K562 (cell line): ENCODE measurements around the gene IRF3. TPM values are rescaled to one million over a fixed set of nuclear protein-coding genes. Genes with fewer than 3 reads are reported as not detected.

Experiments used
- FOS ChIP-seq: IDR thresholded peaks from 3 replicates; pipeline ENCODE4 v1.6.1; 2011; ENCODE audit not compliant: insufficient read length; ENCODE audit errors: extremely low read depth
- MTA1 ChIP-seq: fragments of 450-650 bp; IDR thresholded peaks from 2 replicates; pipeline ENCODE4 v1.6.1; 2017; ENCODE audit warnings: borderline replicate concordance
- NFIC ChIP-seq: fragments of 450-650 bp; IDR thresholded peaks from 2 replicates; pipeline ENCODE4 v1.6.1; 2017; ENCODE audit warnings: mild to moderate bottlenecking, inconsistent platforms
- PHB ChIP-seq: fragments of 250-450 bp; sonication (Bioruptor Pico); IDR thresholded peaks from 2 replicates; pipeline ENCODE4 v1.5.0; 2021
- ZBTB7A ChIP-seq: IDR thresholded peaks from 2 replicates; pipeline ENCODE4 v1.6.1; 2011; ENCODE audit warnings: low read depth, mild to moderate bottlenecking, low read length, moderate library complexity, borderline replicate concordance; ENCODE audit not compliant: control insufficient read depth
- polyA plus RNA-seq, 8 experiments: library from polyadenylated mRNA; depleted of rRNA in 4 of 8; stranded (reverse) in 5 of 8; unstranded in 3 of 8; fragments of >200 nt; fragmentation: Nextera tagmentation in 2 of 8; fragmentation: Illumina TruSeq in 1 of 8; extraction: Ambion mirVana in 2 of 8; extraction: Trizol in 1 of 8; gene quantifications; 2 replicates each; pipeline versions ENCODE4 v1.2.1 to v1.2.3, GENCODE V29; 2011 to 2014; ENCODE audit warnings: inconsistent platforms in 1 of 8, missing spikeins in 1 of 8
- total RNA-seq, 7 experiments: library from RNA; depleted of rRNA in 6 of 7; stranded (reverse); fragments of >200 nt in 6 of 7; fragmentation: Illumina TruSeq in 2 of 7; extraction: Trizol in 2 of 7; gene quantifications; 2 replicates each; pipeline versions ENCODE4 v1.2.1 to v1.2.3, GENCODE V29; 2011 to 2021; ENCODE audit warnings: low replicate concordance in 1 of 7
- TF ChIP-seq, protein P1 (sequence below), 3 experiments: fragments of 200-800 bp in 1 of 3; fragments of 250-450 bp in 1 of 3; fragments of 450-650 bp in 1 of 3; sonication (Bioruptor Pico) in 1 of 3; sonication (Bioruptor generic) in 1 of 3; formaldehyde crosslinking in 1 of 3; IDR thresholded peaks; 2 replicates each; pipeline versions ENCODE4 v1.6.1 to v1.8.0; 2016 to 2022; ENCODE audit warnings: mild to moderate bottlenecking in 2 of 3, missing genetic modification characterization in 2 of 3, missing compliant biosample characterization in 1 of 3, moderate library complexity in 1 of 3
- TF ChIP-seq, protein P2 (sequence below): IDR thresholded peaks from 2 replicates; pipeline ENCODE4 v1.6.1; 2012; ENCODE audit warnings: low read depth, low read length, improper control_type of control experiment, borderline replicate concordance
- TF ChIP-seq, protein P3 (sequence below): fragments of 250-450 bp; sonication (Bioruptor Pico); IDR thresholded peaks from 2 replicates; pipeline ENCODE4 v1.5.0; 2022; ENCODE audit warnings: mild to moderate bottlenecking
- TF ChIP-seq, protein P4 (sequence below): fragments of 250-450 bp; sonication (Bioruptor Pico); IDR thresholded peaks from 2 replicates; pipeline ENCODE4 v1.8.0; 2021; ENCODE audit warnings: moderate library complexity, mild to moderate bottlenecking, inconsistent platforms
- TF ChIP-seq, protein P5 (sequence below): IDR thresholded peaks from 2 replicates; pipeline ENCODE4 v1.6.1; 2016; ENCODE audit warnings: missing genetic modification characterization, missing compliant biosample characterization
- TF ChIP-seq, protein P6 (sequence below), 2 experiments: fragments of 450-650 bp; conservative IDR thresholded peaks; 2 replicates each; pipeline ENCODE4 v1.6.1; 2017; ENCODE audit warnings: mild to moderate bottlenecking in 2 of 2, moderate library complexity in 2 of 2

IRF3 gene
- total and polyA plus RNA-seq, 9 of the 15 experiments (the other 6 are each of a cell fraction or from before 2014, with no cell fraction given), result 7.5 to 145 (median 65.4) TPM

DNA sequence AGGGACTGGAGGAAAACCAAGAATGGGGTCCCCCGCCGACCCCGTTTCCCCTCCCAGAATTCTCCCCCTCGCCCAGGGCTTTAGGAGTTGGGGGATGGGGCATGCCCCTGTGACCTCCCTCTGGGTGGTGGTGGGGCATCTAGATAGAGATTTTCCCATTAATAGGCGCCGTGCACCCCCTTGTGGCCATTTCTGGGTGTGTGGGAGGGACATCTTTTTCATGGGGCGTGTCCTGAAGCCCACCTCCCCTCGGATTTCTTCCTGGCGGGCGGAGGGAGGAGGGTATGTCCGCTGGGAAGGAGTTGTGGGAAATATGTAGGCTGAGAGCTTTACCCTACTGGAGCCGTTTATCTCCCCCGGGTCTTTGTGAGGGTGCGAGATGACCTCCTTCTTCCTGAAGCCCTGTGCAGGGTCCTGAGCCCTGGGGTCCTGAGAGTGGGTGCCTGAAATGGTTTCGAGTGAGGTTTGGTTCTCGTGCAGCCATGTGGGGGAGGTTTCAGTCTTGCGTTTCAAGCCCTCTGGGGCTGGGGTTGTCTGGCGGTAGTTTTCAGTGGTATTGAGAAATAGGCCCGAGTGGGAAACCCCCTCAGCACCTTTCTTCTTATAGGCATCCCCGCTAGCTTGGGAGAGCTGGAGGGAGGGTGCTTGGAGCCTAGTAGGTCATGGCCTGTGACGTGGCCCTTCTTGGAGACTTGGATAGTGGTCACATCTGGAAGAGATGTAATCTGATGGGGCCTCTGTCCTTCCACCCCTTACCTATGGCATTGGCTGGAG lies 12.4 kb upstream of the IRF3 start (continued):
- TF ChIP-seq, protein P1, sequence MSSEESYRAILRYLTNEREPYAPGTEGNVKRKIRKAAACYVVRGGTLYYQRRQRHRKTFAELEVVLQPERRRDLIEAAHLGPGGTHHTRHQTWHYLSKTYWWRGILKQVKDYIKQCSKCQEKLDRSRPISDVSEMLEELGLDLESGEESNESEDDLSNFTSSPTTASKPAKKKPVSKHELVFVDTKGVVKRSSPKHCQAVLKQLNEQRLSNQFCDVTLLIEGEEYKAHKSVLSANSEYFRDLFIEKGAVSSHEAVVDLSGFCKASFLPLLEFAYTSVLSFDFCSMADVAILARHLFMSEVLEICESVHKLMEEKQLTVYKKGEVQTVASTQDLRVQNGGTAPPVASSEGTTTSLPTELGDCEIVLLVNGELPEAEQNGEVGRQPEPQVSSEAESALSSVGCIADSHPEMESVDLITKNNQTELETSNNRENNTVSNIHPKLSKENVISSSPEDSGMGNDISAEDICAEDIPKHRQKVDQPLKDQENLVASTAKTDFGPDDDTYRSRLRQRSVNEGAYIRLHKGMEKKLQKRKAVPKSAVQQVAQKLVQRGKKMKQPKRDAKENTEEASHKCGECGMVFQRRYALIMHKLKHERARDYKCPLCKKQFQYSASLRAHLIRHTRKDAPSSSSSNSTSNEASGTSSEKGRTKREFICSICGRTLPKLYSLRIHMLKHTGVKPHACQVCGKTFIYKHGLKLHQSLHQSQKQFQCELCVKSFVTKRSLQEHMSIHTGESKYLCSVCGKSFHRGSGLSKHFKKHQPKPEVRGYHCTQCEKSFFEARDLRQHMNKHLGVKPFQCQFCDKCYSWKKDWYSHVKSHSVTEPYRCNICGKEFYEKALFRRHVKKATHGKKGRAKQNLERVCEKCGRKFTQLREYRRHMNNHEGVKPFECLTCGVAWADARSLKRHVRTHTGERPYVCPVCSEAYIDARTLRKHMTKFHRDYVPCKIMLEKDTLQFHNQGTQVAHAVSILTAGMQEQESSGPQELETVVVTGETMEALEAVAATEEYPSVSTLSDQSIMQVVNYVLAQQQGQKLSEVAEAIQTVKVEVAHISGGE (CRISPR knock-in tag; IDR thresholded peaks at IDR 0.05), result peak in 1 of 3 experiments; percentile 34; a peak in 1 of 6 replicates
- TF ChIP-seq, protein P2, sequence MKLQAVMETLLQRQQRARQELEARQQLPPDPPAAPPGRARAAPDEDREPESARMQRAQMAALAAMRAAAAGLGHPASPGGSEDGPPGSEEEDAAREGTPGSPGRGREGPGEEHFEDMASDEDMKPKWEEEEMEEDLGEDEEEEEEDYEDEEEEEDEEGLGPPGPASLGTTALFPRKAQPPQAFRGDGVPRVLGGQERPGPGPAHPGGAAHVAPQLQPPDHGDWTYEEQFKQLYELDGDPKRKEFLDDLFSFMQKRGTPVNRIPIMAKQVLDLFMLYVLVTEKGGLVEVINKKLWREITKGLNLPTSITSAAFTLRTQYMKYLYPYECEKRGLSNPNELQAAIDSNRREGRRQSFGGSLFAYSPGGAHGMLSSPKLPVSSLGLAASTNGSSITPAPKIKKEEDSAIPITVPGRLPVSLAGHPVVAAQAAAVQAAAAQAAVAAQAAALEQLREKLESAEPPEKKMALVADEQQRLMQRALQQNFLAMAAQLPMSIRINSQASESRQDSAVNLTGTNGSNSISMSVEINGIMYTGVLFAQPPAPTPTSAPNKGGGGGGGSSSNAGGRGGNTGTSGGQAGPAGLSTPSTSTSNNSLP, result 0 out of 2 replicates have a peak, but pooled peaks have one; percentile 46
- TF ChIP-seq, protein P3, sequence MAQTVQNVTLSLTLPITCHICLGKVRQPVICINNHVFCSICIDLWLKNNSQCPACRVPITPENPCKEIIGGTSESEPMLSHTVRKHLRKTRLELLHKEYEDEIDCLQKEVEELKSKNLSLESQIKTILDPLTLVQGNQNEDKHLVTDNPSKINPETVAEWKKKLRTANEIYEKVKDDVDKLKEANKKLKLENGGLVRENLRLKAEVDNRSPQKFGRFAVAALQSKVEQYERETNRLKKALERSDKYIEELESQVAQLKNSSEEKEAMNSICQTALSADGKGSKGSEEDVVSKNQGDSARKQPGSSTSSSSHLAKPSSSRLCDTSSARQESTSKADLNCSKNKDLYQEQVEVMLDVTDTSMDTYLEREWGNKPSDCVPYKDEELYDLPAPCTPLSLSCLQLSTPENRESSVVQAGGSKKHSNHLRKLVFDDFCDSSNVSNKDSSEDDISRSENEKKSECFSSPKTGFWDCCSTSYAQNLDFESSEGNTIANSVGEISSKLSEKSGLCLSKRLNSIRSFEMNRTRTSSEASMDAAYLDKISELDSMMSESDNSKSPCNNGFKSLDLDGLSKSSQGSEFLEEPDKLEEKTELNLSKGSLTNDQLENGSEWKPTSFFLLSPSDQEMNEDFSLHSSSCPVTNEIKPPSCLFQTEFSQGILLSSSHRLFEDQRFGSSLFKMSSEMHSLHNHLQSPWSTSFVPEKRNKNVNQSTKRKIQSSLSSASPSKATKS (CRISPR knock-in tag), result no peak
- TF ChIP-seq PHB (CRISPR knock-in tag) (no peak), ZBTB7A (peak; percentile 88), FOS (no peak), MTA1 (0 out of 2 replicates have a peak, but pooled peaks have one; percentile 10), NFIC (no peak)
- TF ChIP-seq, protein P4, sequence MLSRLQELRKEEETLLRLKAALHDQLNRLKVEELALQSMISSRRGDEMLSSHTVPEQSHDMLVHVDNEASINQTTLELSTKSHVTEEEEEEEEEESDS, result no peak
- TF ChIP-seq, protein P5, sequence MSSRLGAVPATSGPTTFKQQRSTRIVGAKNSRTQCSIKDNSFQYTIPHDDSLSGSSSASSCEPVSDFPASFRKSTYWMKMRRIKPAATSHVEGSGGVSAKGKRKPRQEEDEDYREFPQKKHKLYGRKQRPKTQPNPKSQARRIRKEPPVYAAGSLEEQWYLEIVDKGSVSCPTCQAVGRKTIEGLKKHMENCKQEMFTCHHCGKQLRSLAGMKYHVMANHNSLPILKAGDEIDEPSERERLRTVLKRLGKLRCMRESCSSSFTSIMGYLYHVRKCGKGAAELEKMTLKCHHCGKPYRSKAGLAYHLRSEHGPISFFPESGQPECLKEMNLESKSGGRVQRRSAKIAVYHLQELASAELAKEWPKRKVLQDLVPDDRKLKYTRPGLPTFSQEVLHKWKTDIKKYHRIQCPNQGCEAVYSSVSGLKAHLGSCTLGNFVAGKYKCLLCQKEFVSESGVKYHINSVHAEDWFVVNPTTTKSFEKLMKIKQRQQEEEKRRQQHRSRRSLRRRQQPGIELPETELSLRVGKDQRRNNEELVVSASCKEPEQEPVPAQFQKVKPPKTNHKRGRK (tag), result no peak
- TF ChIP-seq, protein P6, sequence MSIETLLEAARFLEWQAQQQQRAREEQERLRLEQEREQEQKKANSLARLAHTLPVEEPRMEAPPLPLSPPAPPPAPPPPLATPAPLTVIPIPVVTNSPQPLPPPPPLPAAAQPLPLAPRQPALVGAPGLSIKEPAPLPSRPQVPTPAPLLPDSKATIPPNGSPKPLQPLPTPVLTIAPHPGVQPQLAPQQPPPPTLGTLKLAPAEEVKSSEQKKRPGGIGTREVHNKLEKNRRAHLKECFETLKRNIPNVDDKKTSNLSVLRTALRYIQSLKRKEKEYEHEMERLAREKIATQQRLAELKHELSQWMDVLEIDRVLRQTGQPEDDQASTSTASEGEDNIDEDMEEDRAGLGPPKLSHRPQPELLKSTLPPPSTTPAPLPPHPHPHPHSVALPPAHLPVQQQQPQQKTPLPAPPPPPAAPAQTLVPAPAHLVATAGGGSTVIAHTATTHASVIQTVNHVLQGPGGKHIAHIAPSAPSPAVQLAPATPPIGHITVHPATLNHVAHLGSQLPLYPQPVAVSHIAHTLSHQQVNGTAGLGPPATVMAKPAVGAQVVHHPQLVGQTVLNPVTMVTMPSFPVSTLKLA (conservative IDR thresholded peaks at IDR 0.05), result no peak
